ENCODE data around the gene GALT.

GALT gene

GRCh38 chr9:34690983-34691935 is 44.8 kb downstream of the GALT start, which contains the start of gene CCL19:
Gene CCL19, minus strand, starts transcription at chr9:34691276. Its CDS starts 137 bp downstream, at chr9:34691139.
- TF ChIP-seq CTCF (IDR thresholded peaks at IDR 0.05; ENCODE audit: control insufficient read depth, extremely low read depth, insufficient read depth): no peak
- DNase-seq (ENCODE audit: low read depth): no peak

GRCh38 chr9:34691936-34692315 is 45.5 kb downstream of the GALT start:
- no peak for TF ChIP-seq CTCF (IDR thresholded peaks at IDR 0.05; ENCODE audit: control insufficient read depth, extremely low read depth, insufficient read depth)
- no peak for DNase-seq (ENCODE audit: low read depth)
- H3K4me3 ChIP-seq (ENCODE audit: low read depth, low read length): no peak overlapping the region

More at GRCh38 chr9:34690983-34691935, 44.8 kb downstream of the GALT start, which contains the start of gene CCL19:
- no peak within 1 kb of the TSS for H3K4me3 ChIP-seq (ENCODE audit: low read depth, low read length)

- TF ChIP-seq CTCF (IDR thresholded peaks at IDR 0.05; ENCODE audit: control insufficient read depth, extremely low read depth, insufficient read depth): no peak
- no peak for DNase-seq (ENCODE audit: low read depth)
- H3K4me3 ChIP-seq (ENCODE audit: low read depth, low read length): no peak overlapping the region
Measured at GRCh38 chr9:34693560-34693959, 47.1 kb downstream of the GALT start.

- TF ChIP-seq CTCF (IDR thresholded peaks at IDR 0.05; ENCODE audit: control insufficient read depth, extremely low read depth, insufficient read depth): no peak
- H3K4me3 ChIP-seq (ENCODE audit: low read depth, low read length): no peak overlapping the region
- no peak for DNase-seq (ENCODE audit: low read depth)
Measured at GRCh38 chr9:34694811-34695210, 48.3 kb downstream of the GALT start.

Measured in LNCaP clone FGC (cell line).